HepG2 (cell line): Measurements from ENCODE around the gene PDCD11. TPM values are rescaled to one million over a fixed set of nuclear protein-coding genes. Genes with fewer than 3 reads are reported as not detected.

Experiments
- AGO1 ChIP-seq: fragments of 200-400 bp; formaldehyde crosslinking; IDR thresholded peaks from 2 replicates; pipeline ENCODE4 v1.6.1; 2017; ENCODE audit warnings: mild to moderate bottlenecking, low read depth, low read length, moderate library complexity; ENCODE audit not compliant: poor library complexity, severe bottlenecking
- FOXK2 ChIP-seq: fragments of 450-650 bp; IDR thresholded peaks from 2 replicates; pipeline ENCODE4 v1.6.1; 2016
- HNRNPL ChIP-seq: fragments of 200-400 bp; formaldehyde crosslinking; IDR thresholded peaks from 2 replicates; pipeline ENCODE4 v1.6.1; 2017; ENCODE audit warnings: mild to moderate bottlenecking, low read depth, low read length
- KAT8 ChIP-seq: IDR thresholded peaks from 2 replicates; pipeline ENCODE4 v1.6.1; 2016; ENCODE audit warnings: missing genetic modification reagents, missing compliant biosample characterization
- KDM1A ChIP-seq: IDR thresholded peaks from 2 replicates; pipeline ENCODE4 v1.6.1; 2016; ENCODE audit warnings: missing compliant biosample characterization
- KLF15 ChIP-seq: sonication (generic); formaldehyde crosslinking; IDR thresholded peaks from 2 replicates; pipeline ENCODE4 v1.8.1; 2023; ENCODE audit warnings: borderline replicate concordance, mild to moderate bottlenecking, inconsistent platforms, missing genetic modification reagents, mixed read lengths
- NFIC ChIP-seq: IDR thresholded peaks from 2 replicates; pipeline ENCODE4 v1.6.1; 2012; ENCODE audit warnings: mild to moderate bottlenecking, low read length, inconsistent platforms
- ZMYM4 ChIP-seq: sonication (generic); formaldehyde crosslinking; IDR thresholded peaks from 2 replicates; pipeline ENCODE4 v1.8.1; 2023; ENCODE audit warnings: mild to moderate bottlenecking, missing genetic modification reagents
- ZNF251 ChIP-seq: sonication (generic); formaldehyde crosslinking; IDR thresholded peaks from 2 replicates; pipeline ENCODE4 v1.9.0; 2021; ENCODE audit warnings: mild to moderate bottlenecking, missing genetic modification reagents
- ZNF264 ChIP-seq: sonication (generic); formaldehyde crosslinking; IDR thresholded peaks from 2 replicates; pipeline ENCODE4 v1.4.0; 2020; ENCODE audit warnings: missing genetic modification reagents
- ZNF30 ChIP-seq: sonication (generic); formaldehyde crosslinking; IDR thresholded peaks from 2 replicates; pipeline ENCODE4 v1.5.0; 2020; ENCODE audit warnings: mild to moderate bottlenecking, missing genetic modification reagents
- ZNF335 ChIP-seq: sonication (generic); formaldehyde crosslinking; IDR thresholded peaks from 2 replicates; pipeline ENCODE4 v1.4.0; 2020; ENCODE audit warnings: missing genetic modification reagents
- ZNF652 ChIP-seq: IDR thresholded peaks from 2 replicates; pipeline ENCODE4 v1.6.1; 2016; ENCODE audit warnings: low read depth, borderline replicate concordance
- ZNF720 ChIP-seq: sonication (generic); formaldehyde crosslinking; IDR thresholded peaks from 2 replicates; pipeline ENCODE4 v1.4.0; 2020; ENCODE audit warnings: missing genetic modification reagents
- polyA plus RNA-seq, 8 experiments: library from polyadenylated mRNA; depleted of rRNA in 3 of 8; stranded (reverse) in 7 of 8; unstranded in 1 of 8; fragments of >200 nt; fragmentation: Illumina TruSeq in 4 of 8; extraction: Trizol in 4 of 8; gene quantifications; 2 replicates each; pipeline versions ENCODE4 v1.2.1 to v1.2.3, GENCODE V29; 2011 to 2016; ENCODE audit warnings: low read depth in 4 of 8, missing spikeins in 1 of 8, mixed read lengths in 1 of 8; ENCODE audit not compliant: insufficient read depth in 1 of 8
- total RNA-seq, 5 experiments: library from RNA; depleted of rRNA; stranded (reverse); fragments of >200 nt; fragmentation: Illumina TruSeq; extraction: Trizol; gene quantifications; 2 replicates each; pipeline ENCODE4 v1.2.3, GENCODE V29; 2016; ENCODE audit warnings: low read depth in 1 of 5
- TF ChIP-seq, protein P1 (sequence below): sonication (generic); formaldehyde crosslinking; IDR thresholded peaks from 2 replicates; pipeline ENCODE4 v1.4.0; 2020; ENCODE audit warnings: low read depth, missing genetic modification reagents
- TF ChIP-seq, protein P2 (sequence below): sonication (generic); formaldehyde crosslinking; IDR thresholded peaks from 2 replicates; pipeline ENCODE4 v1.5.0; 2020; ENCODE audit warnings: mild to moderate bottlenecking, missing genetic modification reagents
- TF ChIP-seq, protein P3 (sequence below): sonication (generic); formaldehyde crosslinking; IDR thresholded peaks from 2 replicates; pipeline ENCODE4 v1.5.0; 2020; ENCODE audit warnings: missing genetic modification reagents
- TF ChIP-seq, protein P4 (sequence below): sonication (generic); formaldehyde crosslinking; IDR thresholded peaks from 2 replicates; pipeline ENCODE4 v1.8.1; 2023; ENCODE audit warnings: mild to moderate bottlenecking, missing genetic modification reagents
- TF ChIP-seq, protein P5 (sequence below): IDR thresholded peaks from 2 replicates; pipeline ENCODE4 v1.6.1; 2016; ENCODE audit warnings: missing compliant biosample characterization, missing genetic modification reagents, borderline replicate concordance
- TF ChIP-seq, protein P6 (sequence below): IDR thresholded peaks from 2 replicates; pipeline ENCODE4 v1.6.1; 2012; ENCODE audit warnings: low read depth, low read length, improper control_type of control experiment

Gene PDCD11
- total and polyA plus RNA-seq, 2 of the 13 experiments (the other 11 are each of a cell fraction or from before 2014, with no cell fraction given) = 12.8 to 52.8 TPM

DNA sequence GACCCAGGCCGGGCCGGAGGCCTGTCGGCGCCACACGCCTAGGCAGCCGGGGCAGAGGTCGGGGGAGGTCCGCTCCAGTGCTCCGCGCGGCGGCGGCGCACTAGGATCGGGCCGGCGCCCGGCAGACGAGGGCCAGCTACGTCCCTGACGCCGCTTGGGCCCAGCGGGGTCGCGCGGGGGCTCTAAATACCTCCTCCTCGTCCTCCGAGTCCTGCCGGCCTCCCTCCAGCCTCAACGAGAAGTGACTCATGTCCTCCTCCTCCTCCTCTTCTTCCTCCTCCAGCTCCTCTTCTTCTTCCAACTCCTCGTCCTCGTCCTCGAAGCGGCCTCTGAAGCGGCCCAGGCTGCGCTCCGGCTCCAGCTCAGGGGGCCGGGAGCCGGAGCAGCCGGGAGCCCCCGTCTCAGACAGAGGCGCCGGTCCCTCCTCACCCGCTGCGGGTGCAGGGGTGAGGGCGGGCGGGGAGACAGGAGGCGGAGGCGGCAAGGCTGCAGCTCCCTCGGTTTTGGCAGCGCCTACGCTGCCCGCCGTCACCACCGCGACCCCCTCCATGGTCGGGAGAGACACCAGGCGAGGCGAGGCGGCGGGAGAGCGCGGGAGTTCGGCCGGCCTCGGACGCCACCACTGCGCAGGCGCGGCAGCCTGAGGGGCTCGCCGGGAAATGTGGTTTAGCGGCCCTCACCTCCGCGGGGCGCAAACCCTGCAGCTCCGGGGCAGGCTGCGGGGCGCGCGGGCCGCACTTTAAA is 45.7 kb upstream of the PDCD11 start, which contains the start of gene PCGF6 (continued):
- TF ChIP-seq ZNF264 (CRISPR knock-in tag) (peak; percentile 79; the same call in 1 of the 2 replicates), KDM1A (CRISPR knock-in tag) (no peak), ZNF251 (no peak), ZNF335 (no peak), NFIC (no peak), HNRNPL (no peak), ZMYM4 (CRISPR knock-in tag) (no peak; the same call in 1 of the 2 replicates), ZNF652 (no peak), FOXK2 (no peak), ZNF30 (CRISPR knock-in tag) (no peak), AGO1 (no peak), KLF15 (CRISPR knock-in tag) (0 out of 2 replicates have a peak, but pooled peaks have one; percentile 36), ZNF720 (CRISPR knock-in tag) (no peak), KAT8 (CRISPR knock-in tag) (peak; percentile 36; the same call in 1 of the 2 replicates)
- TF ChIP-seq, protein P1, sequence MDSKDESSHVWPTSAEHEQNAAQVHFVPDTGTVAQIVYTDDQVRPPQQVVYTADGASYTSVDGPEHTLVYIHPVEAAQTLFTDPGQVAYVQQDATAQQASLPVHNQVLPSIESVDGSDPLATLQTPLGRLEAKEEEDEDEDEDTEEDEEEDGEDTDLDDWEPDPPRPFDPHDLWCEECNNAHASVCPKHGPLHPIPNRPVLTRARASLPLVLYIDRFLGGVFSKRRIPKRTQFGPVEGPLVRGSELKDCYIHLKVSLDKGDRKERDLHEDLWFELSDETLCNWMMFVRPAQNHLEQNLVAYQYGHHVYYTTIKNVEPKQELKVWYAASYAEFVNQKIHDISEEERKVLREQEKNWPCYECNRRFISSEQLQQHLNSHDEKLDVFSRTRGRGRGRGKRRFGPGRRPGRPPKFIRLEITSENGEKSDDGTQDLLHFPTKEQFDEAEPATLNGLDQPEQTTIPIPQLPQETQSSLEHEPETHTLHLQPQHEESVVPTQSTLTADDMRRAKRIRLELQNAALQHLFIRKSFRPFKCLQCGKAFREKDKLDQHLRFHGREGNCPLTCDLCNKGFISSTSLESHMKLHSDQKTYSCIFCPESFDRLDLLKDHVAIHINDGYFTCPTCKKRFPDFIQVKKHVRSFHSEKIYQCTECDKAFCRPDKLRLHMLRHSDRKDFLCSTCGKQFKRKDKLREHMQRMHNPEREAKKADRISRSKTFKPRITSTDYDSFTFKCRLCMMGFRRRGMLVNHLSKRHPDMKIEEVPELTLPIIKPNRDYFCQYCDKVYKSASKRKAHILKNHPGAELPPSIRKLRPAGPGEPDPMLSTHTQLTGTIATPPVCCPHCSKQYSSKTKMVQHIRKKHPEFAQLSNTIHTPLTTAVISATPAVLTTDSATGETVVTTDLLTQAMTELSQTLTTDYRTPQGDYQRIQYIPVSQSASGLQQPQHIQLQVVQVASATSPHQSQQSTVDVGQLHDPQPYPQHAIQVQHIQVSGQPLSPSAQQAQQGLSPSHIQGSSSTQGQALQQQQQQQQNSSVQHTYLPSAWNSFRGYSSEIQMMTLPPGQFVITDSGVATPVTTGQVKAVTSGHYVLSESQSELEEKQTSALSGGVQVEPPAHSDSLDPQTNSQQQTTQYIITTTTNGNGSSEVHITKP (CRISPR knock-in tag) = no peak
- TF ChIP-seq, protein P2, sequence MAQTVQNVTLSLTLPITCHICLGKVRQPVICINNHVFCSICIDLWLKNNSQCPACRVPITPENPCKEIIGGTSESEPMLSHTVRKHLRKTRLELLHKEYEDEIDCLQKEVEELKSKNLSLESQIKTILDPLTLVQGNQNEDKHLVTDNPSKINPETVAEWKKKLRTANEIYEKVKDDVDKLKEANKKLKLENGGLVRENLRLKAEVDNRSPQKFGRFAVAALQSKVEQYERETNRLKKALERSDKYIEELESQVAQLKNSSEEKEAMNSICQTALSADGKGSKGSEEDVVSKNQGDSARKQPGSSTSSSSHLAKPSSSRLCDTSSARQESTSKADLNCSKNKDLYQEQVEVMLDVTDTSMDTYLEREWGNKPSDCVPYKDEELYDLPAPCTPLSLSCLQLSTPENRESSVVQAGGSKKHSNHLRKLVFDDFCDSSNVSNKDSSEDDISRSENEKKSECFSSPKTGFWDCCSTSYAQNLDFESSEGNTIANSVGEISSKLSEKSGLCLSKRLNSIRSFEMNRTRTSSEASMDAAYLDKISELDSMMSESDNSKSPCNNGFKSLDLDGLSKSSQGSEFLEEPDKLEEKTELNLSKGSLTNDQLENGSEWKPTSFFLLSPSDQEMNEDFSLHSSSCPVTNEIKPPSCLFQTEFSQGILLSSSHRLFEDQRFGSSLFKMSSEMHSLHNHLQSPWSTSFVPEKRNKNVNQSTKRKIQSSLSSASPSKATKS (CRISPR knock-in tag) = no peak
- TF ChIP-seq, protein P3, sequence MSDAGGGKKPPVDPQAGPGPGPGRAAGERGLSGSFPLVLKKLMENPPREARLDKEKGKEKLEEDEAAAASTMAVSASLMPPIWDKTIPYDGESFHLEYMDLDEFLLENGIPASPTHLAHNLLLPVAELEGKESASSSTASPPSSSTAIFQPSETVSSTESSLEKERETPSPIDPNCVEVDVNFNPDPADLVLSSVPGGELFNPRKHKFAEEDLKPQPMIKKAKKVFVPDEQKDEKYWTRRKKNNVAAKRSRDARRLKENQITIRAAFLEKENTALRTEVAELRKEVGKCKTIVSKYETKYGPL (CRISPR knock-in tag) = no peak
- TF ChIP-seq, protein P4, sequence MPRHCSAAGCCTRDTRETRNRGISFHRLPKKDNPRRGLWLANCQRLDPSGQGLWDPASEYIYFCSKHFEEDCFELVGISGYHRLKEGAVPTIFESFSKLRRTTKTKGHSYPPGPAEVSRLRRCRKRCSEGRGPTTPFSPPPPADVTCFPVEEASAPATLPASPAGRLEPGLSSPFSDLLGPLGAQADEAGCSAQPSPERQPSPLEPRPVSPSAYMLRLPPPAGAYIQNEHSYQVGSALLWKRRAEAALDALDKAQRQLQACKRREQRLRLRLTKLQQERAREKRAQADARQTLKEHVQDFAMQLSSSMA = no peak
- TF ChIP-seq, protein P5, sequence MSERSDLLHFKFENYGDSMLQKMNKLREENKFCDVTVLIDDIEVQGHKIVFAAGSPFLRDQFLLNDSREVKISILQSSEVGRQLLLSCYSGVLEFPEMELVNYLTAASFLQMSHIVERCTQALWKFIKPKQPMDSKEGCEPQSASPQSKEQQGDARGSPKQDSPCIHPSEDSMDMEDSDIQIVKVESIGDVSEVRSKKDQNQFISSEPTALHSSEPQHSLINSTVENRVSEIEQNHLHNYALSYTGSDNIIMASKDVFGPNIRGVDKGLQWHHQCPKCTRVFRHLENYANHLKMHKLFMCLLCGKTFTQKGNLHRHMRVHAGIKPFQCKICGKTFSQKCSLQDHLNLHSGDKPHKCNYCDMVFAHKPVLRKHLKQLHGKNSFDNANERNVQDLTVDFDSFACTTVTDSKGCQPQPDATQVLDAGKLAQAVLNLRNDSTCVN (CRISPR knock-in tag) = no peak
- TF ChIP-seq, protein P6, sequence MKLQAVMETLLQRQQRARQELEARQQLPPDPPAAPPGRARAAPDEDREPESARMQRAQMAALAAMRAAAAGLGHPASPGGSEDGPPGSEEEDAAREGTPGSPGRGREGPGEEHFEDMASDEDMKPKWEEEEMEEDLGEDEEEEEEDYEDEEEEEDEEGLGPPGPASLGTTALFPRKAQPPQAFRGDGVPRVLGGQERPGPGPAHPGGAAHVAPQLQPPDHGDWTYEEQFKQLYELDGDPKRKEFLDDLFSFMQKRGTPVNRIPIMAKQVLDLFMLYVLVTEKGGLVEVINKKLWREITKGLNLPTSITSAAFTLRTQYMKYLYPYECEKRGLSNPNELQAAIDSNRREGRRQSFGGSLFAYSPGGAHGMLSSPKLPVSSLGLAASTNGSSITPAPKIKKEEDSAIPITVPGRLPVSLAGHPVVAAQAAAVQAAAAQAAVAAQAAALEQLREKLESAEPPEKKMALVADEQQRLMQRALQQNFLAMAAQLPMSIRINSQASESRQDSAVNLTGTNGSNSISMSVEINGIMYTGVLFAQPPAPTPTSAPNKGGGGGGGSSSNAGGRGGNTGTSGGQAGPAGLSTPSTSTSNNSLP = no peak
